ENCODE measurements around the gene N4BP2L2.

The N4BP2L2 gene

DNA sequence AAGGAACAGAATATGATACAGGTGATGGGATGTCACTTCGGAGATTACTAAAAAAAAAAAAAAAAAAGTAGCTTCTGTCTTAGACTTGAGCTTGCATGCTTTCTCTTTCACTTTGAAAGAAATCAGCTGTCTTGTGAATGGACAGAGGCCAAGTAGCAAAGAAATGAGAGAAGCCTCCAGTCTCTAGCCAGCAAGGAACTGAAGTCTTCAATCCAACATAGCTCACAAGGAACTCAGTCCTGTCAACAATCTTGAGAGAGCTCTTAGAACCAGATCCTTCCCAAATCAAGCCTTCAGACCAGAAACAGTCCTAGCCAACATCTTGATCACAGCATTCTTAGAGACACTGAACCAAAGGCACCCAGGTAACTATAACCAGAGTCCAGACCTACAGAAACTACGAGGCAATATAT is 7.7 kb downstream of the N4BP2L2 start:
- no peak for DNase-seq (ENCODE audit: low read depth in 2 of 2)

DNA sequence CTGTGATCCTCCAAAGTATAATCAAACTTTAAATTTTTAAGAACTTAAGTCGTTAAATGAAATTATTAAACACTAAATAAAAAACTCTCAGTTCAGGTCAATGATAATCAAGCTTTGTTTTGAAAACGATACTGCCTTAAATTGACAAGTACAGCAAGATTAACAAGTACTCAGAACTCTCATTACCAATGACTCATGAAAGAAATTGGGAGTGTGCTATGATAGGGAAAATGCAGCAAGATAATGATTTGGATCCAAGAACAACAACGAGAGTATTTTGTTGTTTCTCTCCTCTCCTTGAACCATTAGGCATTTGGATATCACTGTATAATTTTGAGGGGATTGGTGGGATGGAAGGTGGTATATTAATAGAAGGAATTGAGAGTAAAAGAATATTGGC is 10.2 kb downstream of the N4BP2L2 start:
- DNase-seq (ENCODE audit: low read depth in 2 of 2): no peak

DNA sequence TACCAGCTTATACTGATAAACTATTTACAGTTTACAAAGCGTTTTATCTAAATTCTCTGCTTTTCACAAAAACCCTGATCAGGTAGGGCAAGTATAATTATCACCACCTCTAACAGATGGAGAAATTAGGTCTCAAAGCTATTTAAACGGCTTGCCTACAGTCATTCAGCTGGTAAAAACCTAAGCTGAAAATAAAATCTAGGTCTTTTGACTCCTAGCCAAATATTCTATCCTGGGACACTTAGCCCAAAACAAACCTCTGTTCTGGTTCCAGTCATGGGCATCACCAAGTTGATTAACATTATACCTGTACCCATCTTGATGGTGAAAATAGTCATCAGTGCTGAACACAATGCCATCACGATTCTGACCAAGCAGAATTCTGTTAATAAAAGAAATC is 11.4 kb downstream of the N4BP2L2 start:
- DNase-seq (ENCODE audit: low read depth in 2 of 2): no peak

DNA sequence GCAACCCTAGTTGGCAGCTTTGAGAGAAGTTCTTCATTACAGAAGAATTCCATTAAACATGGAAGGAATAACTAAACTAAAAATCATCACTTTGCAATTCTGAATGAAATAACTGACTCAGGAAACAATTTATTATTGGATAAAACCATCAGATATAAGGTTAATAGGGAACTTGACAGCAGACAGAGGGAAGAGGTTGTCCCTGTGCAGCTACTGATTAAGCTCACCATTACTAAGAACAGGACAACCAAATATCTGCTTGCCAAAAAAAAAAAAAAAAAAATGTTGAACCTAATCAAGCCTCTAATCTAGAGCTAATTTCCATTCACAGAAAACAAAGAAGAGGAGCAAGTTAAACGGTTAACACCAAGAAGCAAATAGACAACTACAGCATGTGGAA is 12.8 kb downstream of the N4BP2L2 start:
- DNase-seq (ENCODE audit: low read depth in 2 of 2): no peak

DNA sequence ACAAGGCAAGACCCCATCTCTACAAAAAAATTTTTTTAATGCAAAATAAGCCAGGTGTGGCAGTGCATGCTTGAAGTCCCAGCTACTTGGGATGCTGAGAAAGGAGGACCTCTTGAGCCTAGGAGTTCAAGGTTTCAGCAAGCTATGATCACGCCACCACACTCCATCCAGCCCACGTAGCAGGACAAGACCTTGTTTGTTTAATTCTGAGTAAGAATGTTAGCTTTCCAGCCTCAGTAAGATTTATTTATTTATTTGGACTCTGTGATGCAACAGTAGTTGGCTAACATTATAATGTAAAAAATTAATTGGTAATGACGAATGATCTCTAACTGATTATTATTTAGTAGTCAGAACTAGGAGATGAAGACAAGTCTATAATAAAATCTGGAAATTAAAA is 23.3 kb downstream of the N4BP2L2 start:
- DNase-seq (ENCODE audit: low read depth in 2 of 2): no peak

DNA sequence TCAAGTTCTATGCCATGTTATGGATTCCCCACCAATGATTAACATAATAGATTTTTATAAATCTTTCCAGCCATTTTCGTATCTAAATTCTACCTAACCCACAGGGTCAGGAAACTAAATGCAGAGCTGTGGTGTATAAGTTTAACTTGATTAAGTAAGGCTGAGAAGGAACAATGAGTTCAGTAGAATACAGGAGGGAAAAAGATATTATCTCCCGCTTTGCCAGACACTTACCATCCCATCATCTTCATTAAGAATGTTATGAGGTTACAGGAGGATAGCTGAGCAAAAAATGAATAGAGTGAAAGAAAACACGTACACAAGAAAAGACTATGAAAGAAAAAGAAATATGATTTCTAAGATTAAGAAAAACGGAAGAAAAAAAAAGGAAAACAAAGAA is 27.1 kb downstream of the N4BP2L2 start:
- no peak for DNase-seq (ENCODE audit: low read depth in 2 of 2)

DNA sequence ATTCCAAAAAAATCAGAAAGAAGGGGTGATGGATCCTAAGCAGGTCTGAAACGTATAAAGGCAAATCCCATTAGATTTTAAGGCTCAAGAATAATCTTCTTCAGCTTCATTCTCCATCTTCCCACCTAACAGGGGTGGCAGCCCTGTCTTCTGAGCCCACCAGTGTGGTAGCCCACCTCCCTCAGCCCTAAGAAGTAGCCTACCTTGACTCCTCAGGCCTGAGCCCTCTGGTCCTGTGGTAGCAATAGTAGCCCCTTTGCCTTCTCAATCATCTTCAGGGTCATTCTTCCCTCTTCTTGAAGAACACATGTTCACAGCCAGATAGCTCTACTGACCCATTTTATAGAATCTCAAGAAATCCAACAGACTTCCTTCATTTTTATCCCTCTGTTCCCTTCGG is 33.7 kb downstream of the N4BP2L2 start:
- no peak for DNase-seq (ENCODE audit: low read depth in 2 of 2)

DNA sequence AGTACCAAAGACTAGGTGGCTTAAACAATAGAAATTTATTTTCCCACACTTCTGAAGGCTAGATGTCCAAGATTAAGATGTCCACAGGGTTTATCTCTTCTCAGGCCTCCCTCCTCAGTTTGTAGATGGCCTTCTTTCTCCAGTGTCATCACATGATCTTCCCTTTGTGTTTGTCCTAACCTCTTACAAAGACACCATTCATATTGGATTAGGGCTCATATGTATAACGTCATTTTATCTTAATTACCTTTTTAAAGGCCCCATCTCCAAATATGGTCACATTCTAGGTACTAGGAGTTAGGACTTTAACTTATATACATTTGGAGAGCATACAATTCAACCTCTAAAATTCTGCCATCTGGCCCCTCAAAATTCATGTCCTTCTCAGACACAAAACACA is 34.3 kb downstream of the N4BP2L2 start:
- DNase-seq (ENCODE audit: low read depth in 2 of 2): no peak

DNA sequence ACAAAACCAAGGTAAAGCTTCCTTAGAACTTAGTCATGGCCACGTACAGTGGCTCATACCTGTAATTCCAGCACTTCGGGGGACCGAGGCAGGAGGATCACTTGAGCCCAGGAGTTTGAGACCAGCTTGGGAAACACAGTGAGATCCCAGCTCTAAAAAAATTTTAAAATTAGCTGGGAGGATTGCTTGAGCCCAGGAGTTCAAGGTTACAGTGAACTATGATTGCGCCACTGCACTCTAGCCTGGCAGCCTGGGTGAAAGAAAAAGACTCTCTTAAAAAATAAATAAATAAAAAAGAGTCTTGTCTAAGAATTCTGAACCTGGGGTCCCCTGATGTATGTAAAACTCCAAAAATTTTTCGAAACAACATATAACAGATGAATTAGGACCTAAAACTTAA is 34.9 kb downstream of the N4BP2L2 start:
- no peak for DNase-seq (ENCODE audit: low read depth in 2 of 2)

DNA sequence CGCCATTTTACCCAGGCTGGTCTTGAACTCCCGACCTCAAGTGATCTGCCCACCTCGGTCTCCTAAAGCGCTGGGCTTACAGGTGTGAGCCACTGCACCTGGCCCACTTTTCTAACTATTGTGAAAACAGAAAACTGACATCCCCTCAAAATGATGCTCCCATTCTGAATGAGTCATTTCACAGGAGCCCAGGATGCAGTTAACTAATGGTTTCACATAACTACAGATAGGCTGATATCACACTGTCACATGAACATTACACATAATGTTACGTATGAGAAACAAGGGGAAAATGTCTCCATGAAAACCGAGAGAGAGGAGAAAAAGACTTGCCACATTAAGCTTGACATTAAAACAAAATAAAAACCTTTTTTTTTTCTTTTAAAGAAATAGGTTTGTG is 37.5 kb downstream of the N4BP2L2 start:
- DNase-seq (ENCODE audit: low read depth in 2 of 2): no peak

DNA sequence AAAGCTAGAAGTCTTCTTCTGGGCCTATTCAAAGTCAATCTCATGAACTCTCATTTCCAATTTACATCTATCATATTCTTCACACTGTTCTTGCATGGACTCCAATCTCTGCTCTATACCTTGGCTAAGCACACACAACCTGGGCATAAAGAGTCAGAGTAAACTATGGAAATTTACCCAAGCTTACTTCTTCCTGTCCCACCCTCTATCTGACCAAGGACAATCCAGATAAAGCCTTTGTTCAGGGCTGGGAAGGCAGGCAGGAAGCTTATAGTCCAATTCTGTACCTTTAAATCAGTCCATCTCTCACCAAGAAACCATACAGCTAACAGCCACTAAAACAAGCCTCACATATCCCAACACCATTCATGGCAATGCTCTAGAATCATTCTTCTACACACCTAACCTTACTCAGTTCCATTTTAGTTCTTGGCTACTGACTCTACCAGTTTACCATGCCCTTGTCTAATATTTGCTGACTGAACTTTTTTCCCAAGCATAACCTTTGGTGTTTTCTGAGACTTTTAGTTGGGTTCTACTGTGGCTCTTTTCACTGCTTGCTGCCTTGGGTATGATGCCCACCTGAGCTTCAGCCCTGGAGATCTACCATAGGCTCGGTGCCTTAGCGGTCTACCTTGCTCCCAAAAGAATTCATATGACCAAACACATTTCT is 38.9 kb downstream of the N4BP2L2 start:
- no peak for DNase-seq (ENCODE audit: low read depth in 2 of 2)

DNA sequence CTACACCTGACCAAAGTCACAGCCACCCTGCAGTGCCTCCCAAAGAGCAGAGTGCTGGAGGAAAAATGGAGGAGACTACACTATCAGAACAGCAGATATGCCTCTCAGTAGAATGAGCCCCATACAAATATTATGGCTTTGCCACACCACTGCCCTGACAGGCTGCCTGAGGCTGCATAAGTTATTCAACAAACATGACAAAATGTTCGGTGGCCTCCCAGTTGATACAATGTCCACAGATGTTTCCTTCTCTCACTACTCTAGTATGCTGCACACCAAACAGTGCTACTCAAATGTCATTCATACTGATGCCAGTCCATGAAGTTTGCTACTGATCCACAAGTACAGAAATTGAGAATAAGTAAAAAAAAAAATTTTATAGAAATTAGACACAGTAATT is 41.0 kb downstream of the N4BP2L2 start:
- no peak for DNase-seq (ENCODE audit: low read depth in 2 of 2)

DNA sequence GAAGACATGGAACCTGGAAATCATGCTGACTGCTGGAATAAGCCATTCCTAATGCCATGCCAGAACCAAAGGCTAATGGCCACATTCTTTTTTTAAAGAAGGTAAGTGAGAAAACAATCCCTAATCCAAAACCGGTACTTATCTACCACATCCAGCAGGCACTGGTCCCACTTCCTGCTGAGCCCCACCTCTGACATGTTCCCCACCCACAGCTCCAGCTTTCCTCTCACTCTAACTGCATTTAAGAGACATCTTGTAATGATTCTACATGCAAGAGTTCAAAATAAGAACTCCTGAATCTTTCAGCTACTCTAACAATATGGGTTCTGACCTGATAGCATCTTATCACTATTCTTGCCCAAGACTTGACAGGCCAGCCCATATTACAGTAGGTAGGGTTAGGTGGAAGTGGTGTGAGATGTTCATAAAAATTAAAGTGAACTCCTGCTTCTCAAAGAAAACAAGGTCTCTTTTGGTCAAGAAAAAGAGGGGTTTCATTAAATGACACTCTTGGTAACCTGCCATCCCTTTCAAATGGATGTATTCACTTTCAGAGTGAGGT is 41.9 kb downstream of the N4BP2L2 start:
- no peak for DNase-seq (ENCODE audit: low read depth in 2 of 2)

DNA sequence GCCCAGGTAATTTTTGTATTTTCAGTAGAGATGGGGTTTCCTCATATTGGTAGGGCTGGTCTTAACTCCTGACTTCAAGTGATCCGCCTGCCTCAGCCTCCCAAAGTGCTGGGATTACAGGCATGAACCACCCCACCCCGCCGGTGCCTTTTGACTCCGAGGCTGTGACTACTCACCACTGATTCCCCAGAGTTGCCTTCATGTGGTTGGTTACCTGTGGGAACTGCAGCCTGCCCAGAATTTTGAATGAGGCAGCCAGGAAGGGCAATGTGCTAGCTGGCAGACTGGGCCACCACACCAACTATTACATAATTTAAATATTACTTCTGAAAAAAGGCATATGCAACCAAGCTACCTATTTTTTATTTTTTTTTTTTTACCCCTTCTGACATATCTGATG is 42.8 kb downstream of the N4BP2L2 start:
- no peak for DNase-seq (ENCODE audit: low read depth in 2 of 2)

DNA sequence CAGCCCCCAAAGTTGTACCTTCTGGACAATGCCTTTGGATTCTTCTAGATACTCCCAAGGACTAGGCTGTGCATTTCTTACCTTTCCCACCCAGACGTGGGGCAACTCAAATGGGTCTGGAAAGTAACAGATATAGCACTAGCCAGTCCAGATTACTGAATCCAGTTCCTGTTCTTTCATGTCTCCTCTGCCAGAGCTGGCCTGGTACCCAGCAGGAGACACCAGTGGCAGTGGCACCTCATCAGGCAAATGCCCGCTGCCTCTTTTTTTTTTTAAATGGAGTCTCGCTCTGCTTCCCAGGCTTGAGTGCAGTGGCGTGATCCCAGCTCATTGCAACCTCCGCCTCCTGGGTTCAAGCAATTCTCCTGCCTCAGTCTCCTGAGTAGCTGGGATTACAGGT is 43.2 kb downstream of the N4BP2L2 start:
- DNase-seq (ENCODE audit: low read depth in 2 of 2): no peak

DNA sequence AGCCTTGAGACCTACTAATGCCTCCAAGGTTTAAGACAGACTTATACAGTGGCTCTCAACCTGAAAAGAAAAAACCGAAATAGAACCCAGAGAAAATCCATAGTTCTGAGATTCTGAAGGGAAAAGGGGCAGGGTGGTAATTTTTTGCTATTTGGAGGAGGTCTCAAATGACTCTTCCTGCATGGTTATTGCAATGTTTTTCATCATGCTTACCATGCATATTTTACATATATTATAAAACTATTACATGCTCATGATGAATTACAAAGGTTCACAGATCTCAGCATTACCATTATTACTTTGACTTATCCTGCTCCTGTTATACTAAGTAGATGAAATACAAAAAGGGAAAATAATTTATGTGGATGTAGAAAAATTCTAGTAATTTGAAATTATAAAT is 47.6 kb downstream of the N4BP2L2 start:
- no peak for DNase-seq (ENCODE audit: low read depth in 2 of 2)

DNA sequence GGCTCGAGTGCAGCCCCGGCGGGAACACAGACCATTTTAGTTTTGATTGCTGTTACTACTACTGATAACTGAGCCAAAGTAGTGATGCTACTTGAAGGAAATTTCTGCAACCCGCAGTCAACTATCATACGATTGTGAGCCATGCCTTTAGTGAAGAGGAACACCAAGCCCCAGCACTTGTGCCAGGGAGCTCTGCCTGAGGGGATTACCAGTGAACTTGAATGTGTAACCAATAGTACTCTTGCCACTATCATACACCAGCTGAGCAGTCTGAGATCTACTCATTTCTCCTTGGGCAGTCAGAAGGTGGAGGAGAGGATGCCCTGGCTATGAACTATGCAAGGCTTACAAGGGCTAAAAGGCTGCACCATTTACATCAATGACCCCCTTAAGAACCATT is 61.7 kb downstream of the N4BP2L2 start:
- no peak for DNase-seq (ENCODE audit: low read depth in 2 of 2)

DNA sequence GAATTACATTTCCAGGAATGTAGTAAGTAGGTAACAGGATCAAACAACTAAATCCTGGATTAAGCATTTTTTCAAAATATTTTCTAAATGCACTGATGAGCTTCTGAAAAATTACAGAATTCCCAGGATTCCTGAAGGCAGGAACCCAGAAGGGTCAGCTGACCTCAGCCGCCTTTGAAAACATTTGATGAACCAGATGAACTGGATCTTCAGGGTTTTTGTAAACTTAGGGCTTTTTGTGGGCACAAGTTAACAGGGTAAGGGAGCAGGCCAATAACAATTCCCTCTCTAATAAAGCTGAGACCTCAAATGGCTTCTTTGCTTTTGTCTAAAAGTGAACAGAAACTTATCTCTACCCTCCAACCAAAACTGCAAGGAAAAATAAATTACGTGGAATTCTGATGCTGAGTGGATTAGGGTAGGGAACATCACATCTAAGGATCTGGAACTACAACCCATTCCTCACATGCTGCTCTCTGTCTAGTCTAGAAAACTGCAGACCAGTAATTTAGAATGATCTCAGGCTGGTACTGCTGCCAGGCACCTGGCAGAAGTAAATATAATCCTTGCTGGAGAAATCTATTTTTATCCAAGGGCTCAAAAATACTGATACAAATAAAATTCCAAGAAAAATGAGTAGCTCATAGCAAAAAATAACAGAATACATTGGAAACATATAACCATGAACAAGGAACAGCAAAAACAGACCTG is 62.4 kb downstream of the N4BP2L2 start:
- DNase-seq (ENCODE audit: low read depth in 2 of 2): no peak

DNA sequence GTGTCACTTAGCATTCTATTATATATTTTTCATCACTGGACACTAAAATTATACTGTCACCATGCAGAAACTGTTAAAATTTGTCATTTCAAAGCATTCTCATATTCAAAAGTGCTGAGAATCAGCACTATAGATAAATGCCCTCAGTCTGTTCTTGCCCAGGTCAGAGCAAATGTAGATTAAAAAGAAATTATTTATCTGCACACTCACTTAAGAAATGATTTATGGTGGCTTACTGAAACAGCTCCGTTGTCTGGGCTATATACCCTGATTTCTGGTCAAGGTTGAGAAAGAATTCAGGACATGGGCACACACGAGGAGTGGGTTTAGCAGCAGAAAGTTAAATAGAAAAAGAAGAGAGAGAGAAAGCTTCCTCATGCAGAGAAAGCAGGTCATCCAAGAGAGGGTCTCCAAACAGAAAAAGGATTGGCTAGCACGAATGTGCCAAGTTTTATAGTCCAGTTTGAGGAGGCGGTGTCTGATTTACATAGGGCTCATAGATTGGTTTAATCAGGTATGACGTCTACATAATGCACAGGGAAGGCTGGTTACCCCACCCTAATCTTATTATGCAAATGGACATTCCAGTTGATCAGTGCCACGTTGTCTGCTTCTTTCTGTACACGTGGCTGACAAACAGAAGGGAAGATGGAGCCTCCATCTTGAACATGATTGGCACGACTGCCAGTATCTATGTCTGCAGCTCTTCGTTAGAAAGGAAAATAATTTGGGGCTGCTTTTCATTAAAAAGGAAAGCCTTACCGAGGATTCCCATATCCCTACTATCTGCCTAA is 63.4 kb downstream of the N4BP2L2 start:
- no peak for DNase-seq (ENCODE audit: low read depth in 2 of 2)

DNA sequence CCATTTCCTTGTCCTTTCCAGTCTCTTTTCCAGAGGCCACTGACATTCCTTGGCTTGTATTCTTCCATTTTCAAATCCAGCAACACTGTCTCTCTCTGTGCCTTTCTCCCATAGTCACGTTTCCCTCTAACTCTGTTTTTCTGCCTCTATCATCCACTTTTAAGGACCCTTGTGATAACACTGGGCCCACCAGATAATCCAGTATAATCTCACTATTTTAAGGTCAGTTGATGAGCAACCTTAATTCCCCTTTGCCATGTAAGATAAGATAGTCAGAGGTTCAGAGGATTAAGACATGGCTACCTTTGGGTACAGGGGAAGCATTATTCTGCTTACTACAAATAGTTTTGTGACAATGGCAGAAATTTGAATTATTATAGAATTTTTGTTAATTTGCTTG is 64.9 kb downstream of the N4BP2L2 start:
- DNase-seq (ENCODE audit: low read depth in 2 of 2): no peak

DNA sequence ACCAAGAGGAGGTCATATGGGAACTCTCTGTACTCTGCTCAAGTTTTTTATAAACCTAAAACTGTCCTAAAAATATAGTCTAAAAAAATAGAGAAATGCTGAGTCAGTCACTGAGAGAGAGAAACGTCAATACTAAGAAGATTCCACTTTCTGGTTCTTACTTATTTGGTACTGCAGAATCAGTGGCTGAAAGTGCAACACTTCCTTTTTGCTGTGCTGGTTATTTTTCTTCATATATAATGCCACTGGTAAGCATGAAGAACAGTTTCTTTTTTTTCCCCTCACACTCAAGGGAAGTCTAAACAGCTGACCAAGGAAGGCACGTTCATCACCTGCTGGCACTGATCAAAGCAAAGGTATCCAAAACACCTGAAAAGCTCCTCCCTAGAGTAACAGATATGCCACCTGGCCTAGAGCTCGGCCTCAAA is 66.4 kb downstream of the N4BP2L2 start:
- DNase-seq (ENCODE audit: low read depth in 2 of 2): no peak

DNA sequence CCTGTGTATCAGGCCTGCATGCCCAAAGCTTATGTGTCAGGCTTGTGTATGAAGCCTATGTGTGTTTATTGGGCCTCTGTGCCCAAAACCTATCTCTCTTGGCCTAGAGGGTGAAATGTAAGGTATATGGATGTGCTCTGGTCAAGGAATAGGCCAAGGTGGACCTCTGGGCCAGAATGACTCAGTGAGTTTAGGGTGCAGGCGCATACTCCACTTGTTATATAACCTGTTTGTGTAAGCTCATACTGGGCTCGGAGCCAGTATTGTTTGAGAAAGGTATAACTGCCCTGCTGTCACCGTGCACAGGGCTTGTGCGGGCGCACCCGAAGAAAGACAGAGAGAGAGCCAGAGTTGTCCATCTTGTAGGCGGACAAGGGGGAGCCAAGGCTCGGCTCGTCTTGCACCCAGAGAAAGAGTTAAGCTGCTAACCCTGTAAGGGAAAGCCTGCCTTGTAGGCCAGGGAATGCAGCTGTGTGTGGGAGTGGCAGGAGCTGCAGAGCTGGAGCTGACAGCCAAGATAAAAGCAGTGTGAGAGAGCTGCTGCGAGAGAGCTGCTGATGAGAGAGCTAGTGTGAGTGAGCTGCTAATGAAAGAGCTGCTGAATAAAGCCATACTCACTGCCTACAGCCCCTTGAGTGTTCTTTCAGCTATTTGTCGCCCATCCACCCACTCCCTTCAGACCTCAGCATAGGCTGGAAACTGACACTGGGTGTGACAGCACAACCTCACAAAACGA is 67.2 kb downstream of the N4BP2L2 start:
- DNase-seq (ENCODE audit: low read depth in 2 of 2): no peak

Measured in stimulated activated CD8-positive, alpha-beta memory T cell treated with anti-CD3 and anti-CD28 coated beads, Interleukin-7, amount 100 ng/mL, for 4 hours (primary cell).